ENCODE results near the gene SLC18A2. TPM values are rescaled to one million over a fixed set of nuclear protein-coding genes. Genes with fewer than 3 reads are reported as not detected.

Gene SLC18A2
- polyA plus RNA-seq, 3 donors = 0.14 TPM; not detected in 2

- Histone ChIP-seq H3K9me3 (replicated peaks in 1 of 2; ENCODE audit: control insufficient read depth in 1 of 2, insufficient read depth in 1 of 2, low read length in 2 of 2) (no peaks in the 10 kb centered on the region), H4K20me1 (ENCODE audit: insufficient read depth, low read length) (no peaks in the 10 kb centered on the region), H3K9ac (ENCODE audit: insufficient read depth, low read length, poor library complexity, severe bottlenecking) (no peak overlapping the region), H3K4me3 (replicated peaks in 1 of 3; ENCODE audit: low read depth in 2 of 3, low read length in 3 of 3) (no peak overlapping the region), H3K4me2 (replicated peaks; ENCODE audit: extremely low read depth, low read length, poor library complexity, severe bottlenecking) (no peak overlapping the region), H3K36me3 (replicated peaks in 1 of 2; ENCODE audit: control insufficient read depth in 1 of 2, insufficient read depth in 2 of 2, low read length in 2 of 2) (no peaks in the 10 kb centered on the region), H3K4me1 (ENCODE audit: control insufficient read depth in 1 of 2, insufficient read depth in 2 of 2, low read length in 2 of 2) (no peaks in the 10 kb centered on the region), H2AFZ (ENCODE audit: insufficient read depth, low read depth, low read length, poor library complexity, severe bottlenecking) (no peak overlapping the region), H3K27ac (ENCODE audit: low read depth in 1 of 2, low read length in 2 of 2) (no peak overlapping the region), H3K27me3 (ENCODE audit: control insufficient read depth in 2 of 2, insufficient read depth in 2 of 2, low read length in 2 of 2) (peaks cover 4 to 10% of the 10 kb centered on the region in 2 donors), H3K79me2 (ENCODE audit: insufficient read depth, low read length) (no peaks in the 10 kb centered on the region)
- H3K27me3 Mint-ChIP-seq (ENCODE audit: low read depth in 3 of 3) = peaks cover 9 to 30% (median 11%) of the 10 kb centered on the region in 3 donors
- intact Hi-C loops (cut with micrococcal nuclease) = no loop called here
- no peak overlapping the region for H3K4me3 Mint-ChIP-seq
- H3K4me1 Mint-ChIP-seq = peaks cover 8% of the 10 kb centered on the region
- no peak overlapping the region for H3K27ac Mint-ChIP-seq
- TF ChIP-seq CTCF (IDR thresholded peaks at IDR 0.05) = no peak
- H3K36me3 Mint-ChIP-seq = no peaks in the 10 kb centered on the region
- DNase-seq = no peak
- WGBS (ENCODE audit: insufficient coverage) = 60% methylated on average over 3 of the region's 6 CpGs
- H3K9me3 Mint-ChIP-seq = no peaks in the 10 kb centered on the region
Measured at GRCh38 chr10:117249493-117250093, 8.7 kb downstream of the SLC18A2 start.

GRCh38 chr10:117250411-117250810 lies 9.5 kb downstream of the SLC18A2 start:
- no peaks in the 10 kb centered on the region for H3K36me3 Mint-ChIP-seq
- Histone ChIP-seq H3K4me2 (replicated peaks; ENCODE audit: extremely low read depth, low read length, poor library complexity, severe bottlenecking) (no peak overlapping the region), H3K9ac (ENCODE audit: insufficient read depth, low read length, poor library complexity, severe bottlenecking) (no peak overlapping the region), H3K4me3 (replicated peaks in 1 of 3; ENCODE audit: low read depth in 2 of 3, low read length in 3 of 3) (no peak overlapping the region), H3K79me2 (ENCODE audit: insufficient read depth, low read length) (no peaks in the 10 kb centered on the region), H3K9me3 (replicated peaks in 1 of 2; ENCODE audit: control insufficient read depth in 1 of 2, insufficient read depth in 1 of 2, low read length in 2 of 2) (no peaks in the 10 kb centered on the region), H3K27ac (ENCODE audit: low read depth in 1 of 2, low read length in 2 of 2) (no peak overlapping the region), H3K4me1 (ENCODE audit: control insufficient read depth in 1 of 2, insufficient read depth in 2 of 2, low read length in 2 of 2) (no peaks in the 10 kb centered on the region), H3K27me3 (ENCODE audit: control insufficient read depth in 2 of 2, insufficient read depth in 2 of 2, low read length in 2 of 2) (peaks cover 4 to 10% of the 10 kb centered on the region in 2 donors), H2AFZ (ENCODE audit: insufficient read depth, low read depth, low read length, poor library complexity, severe bottlenecking) (no peak overlapping the region), H4K20me1 (ENCODE audit: insufficient read depth, low read length) (no peaks in the 10 kb centered on the region), H3K36me3 (replicated peaks in 1 of 2; ENCODE audit: control insufficient read depth in 1 of 2, insufficient read depth in 2 of 2, low read length in 2 of 2) (no peaks in the 10 kb centered on the region)
- TF ChIP-seq CTCF (IDR thresholded peaks at IDR 0.05) = no peak
- no peaks in the 10 kb centered on the region for H3K9me3 Mint-ChIP-seq
- H3K27me3 Mint-ChIP-seq (ENCODE audit: low read depth in 3 of 3) = peaks cover 7 to 23% (median 9%) of the 10 kb centered on the region in 3 donors
- no peak overlapping the region for H3K27ac Mint-ChIP-seq
- no peak overlapping the region for H3K4me3 Mint-ChIP-seq
- DNase-seq = no peak
- peaks cover 6% of the 10 kb centered on the region for H3K4me1 Mint-ChIP-seq
- intact Hi-C loops (cut with micrococcal nuclease) = no loop called here
- WGBS (ENCODE audit: insufficient coverage) = 80% methylated on average over 5 of the region's 7 CpGs
